Esophagus squamous epithelium (tissue), 5 donors: Measurements from ENCODE around the gene PBX4. TPM values are rescaled to one million over a fixed set of nuclear protein-coding genes. Genes with fewer than 3 reads are reported as not detected.

ENCODE experiments used
- DNase-seq: peaks from one replicate; lab custom pipeline; 2025; lab: John Stamatoyannopoulos, UW
- H3K27ac ChIP-seq, 4 donors: fragments of 200-600 bp; sonication (generic); one replicate each; pipeline ENCODE4 v1.5.1; 2016 to 2019; ENCODE audit warnings: mild to moderate bottlenecking in 1 of 4
- H3K27me3 ChIP-seq, 4 donors: fragments of 200-600 bp; sonication (generic); 1 replicate in 3 of 4; 2 replicates in 1 of 4; pipeline versions ENCODE4 v1.5.1 to v1.6.0; 2017 to 2021; ENCODE audit warnings: antibody characterized with exemption in 1 of 4
- H3K36me3 ChIP-seq, 3 donors: fragments of 200-600 bp; sonication (generic); one replicate each; pipeline ENCODE4 v1.5.1; 2016 to 2019
- H3K4me1 ChIP-seq, 3 donors: fragments of 200-600 bp; sonication (generic); one replicate each; pipeline ENCODE4 v1.5.1; 2017 to 2019
- H3K4me3 ChIP-seq, 4 donors: fragments of 200-600 bp; sonication (generic); 1 replicate in 3 of 4; 2 replicates in 1 of 4; pipeline ENCODE4 v1.5.1; 2016 to 2019; ENCODE audit warnings: mild to moderate bottlenecking in 2 of 4, moderate library complexity in 1 of 4
- H3K9me3 ChIP-seq, 3 donors: fragments of 200-600 bp; sonication (generic); one replicate each; pipeline ENCODE4 v1.5.1; 2016 to 2019
- CTCF ChIP-seq, 6 experiments: fragments of 450-650 bp in 4 of 6; fragments of 200-600 bp in 2 of 6; sonication (generic) in 2 of 6; IDR thresholded peaks; one replicate each; pipeline ENCODE4 v1.5.1; 2016 to 2019; ENCODE audit warnings: antibody characterized with exemption in 6 of 6, mild to moderate bottlenecking in 4 of 6, moderate library complexity in 4 of 6
- POLR2A ChIP-seq, 4 donors: fragments of 450-650 bp; IDR thresholded peaks; one replicate each; pipeline ENCODE4 v1.6.1; 2017; ENCODE audit warnings: antibody characterized with exemption in 4 of 4, mild to moderate bottlenecking in 4 of 4, moderate library complexity in 3 of 4
- WGBS, 2 donors: methylation state at CpG; one replicate each; pipeline ENCODE4 v1.1.5; 2018; 5-methylcytosine and 5-hydroxymethylcytosine counted together
- intact Hi-C: fragments of 100-400 bp; cut with DNase I; formaldehyde crosslinking; loops from one replicate; pipeline ENCODE4 v1.15.0; 2022
- total RNA-seq, 4 donors: library from RNA; depleted of rRNA; stranded (reverse); fragments of >200 nt; gene quantifications; one replicate each; pipeline ENCODE4 v1.1.0, GENCODE V29; 2016
- donor health status: DM: yes; HTN: yes; CAD: no.

The PBX4 gene
- total RNA-seq, 4 donors from 2014 or later = 0.61 to 1.9 (median 1.7) TPM

GRCh38 chr19:19549804-19550464 lies 68.6 kb downstream of the PBX4 start:
- TF ChIP-seq CTCF (IDR thresholded peaks at IDR 0.05) (no peak), POLR2A (IDR thresholded peaks at IDR 0.05) (no peak)
- H3K27me3 ChIP-seq = peaks cover 0 to 70% (median 0%) of the 10 kb centered on the region in 4 donors
- no peaks in the 10 kb centered on the region for H3K9me3 ChIP-seq
- no peaks in the 10 kb centered on the region for H3K36me3 ChIP-seq
- 55 to 69% methylated on average over 2 to 15 of the region's 23 CpGs for WGBS, 2 donors
- no peak overlapping the region for H3K4me3 ChIP-seq
- no peak for DNase-seq
- H3K27ac ChIP-seq = no peak overlapping the region
- peaks cover 0 to 6% (median 4%) of the 10 kb centered on the region in 3 donors for H3K4me1 ChIP-seq
- intact Hi-C loops = loop anchor here (10.0 kb wide), 1 partner anchor 725 kb away; no protein-coding TSS in a partner anchor

DNA sequence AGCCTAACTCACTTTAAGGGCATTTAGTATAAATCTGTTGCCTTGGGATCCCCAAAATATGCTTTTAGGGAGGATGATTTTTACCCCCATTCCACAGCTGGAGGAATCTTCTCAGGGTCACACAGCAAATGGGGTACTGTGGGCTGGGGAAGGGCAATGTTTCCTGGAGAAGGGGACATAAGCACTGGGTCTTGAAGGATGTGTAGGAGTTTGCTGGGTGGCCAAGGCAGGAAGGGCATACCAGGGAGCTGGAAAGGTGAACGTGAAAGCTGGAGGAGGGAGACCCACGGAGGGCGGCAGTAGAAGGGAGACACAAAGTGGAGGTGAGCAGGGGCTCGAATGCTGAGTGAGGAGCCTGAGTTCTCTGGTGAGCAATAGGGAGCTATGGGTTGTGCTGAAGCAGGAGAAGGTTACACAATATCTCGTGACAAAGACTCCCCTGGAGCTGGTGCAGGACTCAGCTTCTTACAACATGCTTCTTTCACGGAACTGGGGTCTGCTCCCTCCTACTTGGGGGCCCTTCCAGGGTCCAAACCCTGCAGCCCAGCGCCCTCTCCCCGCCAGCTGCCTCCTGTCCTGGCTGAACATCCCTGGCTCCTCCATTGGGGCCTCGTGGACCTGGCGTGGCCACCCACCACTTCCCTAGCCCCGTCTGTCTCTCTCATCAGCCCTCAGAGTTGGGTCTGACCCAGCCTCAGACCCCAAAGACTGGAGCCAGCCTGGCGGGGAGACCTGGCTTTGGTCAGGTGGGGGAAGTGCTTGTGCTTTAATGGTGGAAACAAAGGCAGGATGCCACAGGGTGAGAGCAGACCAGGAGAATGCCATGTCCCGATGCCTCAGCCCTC lies 69.3 kb downstream of the PBX4 start:
- Histone ChIP-seq H3K36me3 (no peaks in the 10 kb centered on the region), H3K27me3 (peaks cover 0 to 72% (median 0%) of the 10 kb centered on the region in 4 donors), H3K9me3 (no peaks in the 10 kb centered on the region), H3K4me1 (peaks cover 0 to 6% (median 4%) of the 10 kb centered on the region in 3 donors), H3K4me3 (no peak overlapping the region), H3K27ac (no peak overlapping the region)
- DNase-seq = no peak
- no peak for TF ChIP-seq CTCF (IDR thresholded peaks at IDR 0.05)
- no peak for TF ChIP-seq POLR2A (IDR thresholded peaks at IDR 0.05)
- WGBS, 2 donors = 49 to 58% methylated on average over 6 to 12 of the region's 13 CpGs
- intact Hi-C loops = loop anchor here (10.0 kb wide), 1 partner anchor 726 kb away; no protein-coding TSS in a partner anchor

DNA sequence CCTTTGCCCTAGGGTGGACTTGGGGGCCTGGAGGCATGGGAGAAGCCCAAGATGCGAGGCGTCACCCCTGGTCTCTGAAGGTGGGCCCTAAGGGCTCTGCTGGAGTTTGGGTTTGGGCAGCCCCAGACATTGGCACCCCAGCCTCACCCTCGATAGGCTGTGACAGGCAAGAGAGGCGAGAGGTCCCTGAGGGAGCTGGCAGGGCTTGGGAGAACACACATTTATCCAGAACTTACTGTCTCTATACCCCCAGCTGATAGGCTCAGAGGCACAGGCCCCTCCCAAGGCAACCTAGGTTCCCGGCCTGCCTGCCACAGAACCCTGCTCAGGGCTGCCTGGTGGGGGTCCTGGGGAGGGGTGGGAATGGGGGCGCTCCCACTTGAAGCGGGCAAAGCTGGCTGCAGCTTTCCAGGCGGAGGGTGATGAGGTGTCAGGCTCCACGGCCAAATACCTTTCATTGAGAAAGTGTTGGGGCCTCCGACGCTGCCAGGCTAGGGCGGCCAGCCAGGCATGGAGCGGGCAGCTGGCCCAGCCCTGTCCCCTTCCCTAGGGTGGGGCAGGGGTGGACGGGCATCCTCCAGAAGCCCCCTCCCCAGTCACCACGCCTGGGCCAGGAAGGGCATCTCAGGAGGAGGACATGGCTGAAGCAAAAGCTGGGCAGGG lies 70.7 kb downstream of the PBX4 start:
- Histone ChIP-seq H3K4me3 (no peak overlapping the region), H3K36me3 (no peaks in the 10 kb centered on the region), H3K27me3 (peaks cover 0 to 85% (median 0%) of the 10 kb centered on the region in 4 donors), H3K4me1 (peaks cover 0 to 6% (median 4%) of the 10 kb centered on the region in 3 donors), H3K9me3 (no peaks in the 10 kb centered on the region), H3K27ac (no peak overlapping the region)
- no peak for TF ChIP-seq CTCF (IDR thresholded peaks at IDR 0.05)
- no peak for TF ChIP-seq POLR2A (IDR thresholded peaks at IDR 0.05)
- WGBS, 2 donors = no CpG with 5 or more reads among the region's 15 CpGs
- intact Hi-C loops = loop anchor here (10.0 kb wide), 1 partner anchor 727 kb away; no protein-coding TSS in a partner anchor
- DNase-seq = no peak

GRCh38 chr19:19546751-19547162 lies 71.7 kb downstream of the PBX4 start:
- no peaks in the 10 kb centered on the region for H3K9me3 ChIP-seq
- DNase-seq = no peak
- TF ChIP-seq POLR2A (IDR thresholded peaks at IDR 0.05) (no peak), CTCF (IDR thresholded peaks at IDR 0.05) (no peak)
- H3K36me3 ChIP-seq = no peaks in the 10 kb centered on the region
- H3K27ac ChIP-seq = no peak overlapping the region
- no peak overlapping the region for H3K4me3 ChIP-seq
- H3K27me3 ChIP-seq = peaks cover 0 to 96% (median 6%) of the 10 kb centered on the region in 4 donors
- H3K4me1 ChIP-seq = peaks cover 0 to 7% (median 4%) of the 10 kb centered on the region in 3 donors
- intact Hi-C loops = loop anchor here (10.0 kb wide), 1 partner anchor 728 kb away; no protein-coding TSS in a partner anchor
- 40% methylated on average over 1 of the region's 19 CpGs; no CpG with 5 or more reads in 1 of the 2 donors for WGBS, 2 donors
